PC-9 (cell line): Measurements from ENCODE around the gene COPG1. TPM values are rescaled to one million over a fixed set of nuclear protein-coding genes. Genes with fewer than 3 reads are reported as not detected.

Experiments used
- BruUV-seq: library from RNA; stranded (reverse); fragments of 400-500 nt; replicated peaks from 2 replicates; lab custom pipeline; 2021; lab: Mats Ljungman, UMichigan
- CTCF ChIA-PET: fragments of 300-600 bp; sonication (Branson Sonifier 250); formaldehyde crosslinking; loops from one replicate; lab custom pipeline; 2022; ENCODE audit warnings: antibody characterized with exemption; lab: Charles Lee
- POLR2A ChIA-PET: fragments of 300-600 bp; sonication (Branson Sonifier 250); formaldehyde crosslinking; loops from one replicate; lab custom pipeline; 2022; ENCODE audit warnings: antibody characterized with exemption; ENCODE audit not compliant: unreplicated experiment; lab: Charles Lee
- DNase-seq, 2 experiments: peaks; one replicate each; pipeline versions ENCODE4 v3.0.0 to v3.0.0-alpha.2; 2015 to 2022; ENCODE audit warnings: mixed read lengths in 1 of 2
- H2AFZ ChIP-seq: fragments of 200-600 bp; sonication (generic); 2 replicates; pipeline ENCODE4 v1.8.1; 2017; ENCODE audit warnings: antibody characterized with exemption
- H3F3A ChIP-seq: fragments of 200-600 bp; sonication (generic); 2 replicates; pipeline ENCODE4 v1.8.1; 2017; ENCODE audit warnings: antibody characterized with exemption, mild to moderate bottlenecking, low read depth; ENCODE audit not compliant: insufficient read depth
- H3K27ac ChIP-seq: fragments of 200-600 bp; sonication (generic); 2 replicates; pipeline ENCODE4 v1.6.1; 2016; ENCODE audit warnings: mixed run types
- H3K27me3 ChIP-seq: fragments of 200-600 bp; sonication (generic); 2 replicates; pipeline ENCODE4 v1.6.1; 2016; ENCODE audit warnings: low read depth, mixed run types; ENCODE audit not compliant: insufficient read depth
- H3K36me3 ChIP-seq: fragments of 200-600 bp; sonication (generic); 2 replicates; pipeline ENCODE4 v1.6.1; 2016; ENCODE audit warnings: low read depth, mixed run types
- H3K4me1 ChIP-seq: fragments of 200-600 bp; sonication (generic); replicated peaks from 2 replicates; pipeline ENCODE4 v1.6.1; 2016; ENCODE audit warnings: mixed run types; ENCODE audit not compliant: insufficient read depth
- H3K4me2 ChIP-seq: fragments of 200-600 bp; sonication (generic); 2 replicates; pipeline ENCODE4 v1.6.1; 2017; ENCODE audit warnings: mixed run types
- H3K4me3 ChIP-seq: fragments of 200-600 bp; sonication (generic); 2 replicates; pipeline ENCODE4 v1.6.1; 2016; ENCODE audit warnings: mixed run types
- H3K79me2 ChIP-seq: fragments of 200-600 bp; sonication (generic); 2 replicates; pipeline ENCODE4 v1.6.1; 2017; ENCODE audit warnings: low read depth, mixed run types
- H3K9me2 ChIP-seq: fragments of 200-600 bp; sonication (generic); 2 replicates; pipeline ENCODE4 v1.8.1; 2017; ENCODE audit warnings: mild to moderate bottlenecking; ENCODE audit not compliant: insufficient read depth
- H3K9me3 ChIP-seq: fragments of 200-600 bp; sonication (generic); 2 replicates; pipeline ENCODE4 v1.8.1; 2016; ENCODE audit warnings: low read depth; ENCODE audit not compliant: insufficient read depth
- H4K20me1 ChIP-seq: fragments of 200-600 bp; sonication (generic); 2 replicates; pipeline ENCODE4 v1.8.1; 2017; ENCODE audit not compliant: insufficient read depth
- EZH2 ChIP-seq: fragments of 200-600 bp; sonication (generic); IDR thresholded peaks from 2 replicates; pipeline ENCODE4 v1.8.0; 2017; ENCODE audit warnings: antibody characterized with exemption, low read depth
- intact Hi-C: fragments of 100-400 bp; cut with micrococcal nuclease; formaldehyde crosslinking; loops from one replicate; pipeline ENCODE4 v1.10.0; 2022; ENCODE audit not compliant: unreplicated experiment
- total RNA-seq: library from RNA; stranded (reverse); gene quantifications from 2 replicates; pipeline ENCODE4 v1.2.3, GENCODE V29; 2021
- TF ChIP-seq, protein P1 (sequence below): fragments of 200-600 bp; sonication (generic); conservative IDR thresholded peaks from 2 replicates; pipeline ENCODE4 v1.6.1; 2017; ENCODE audit warnings: mixed run types, antibody characterized with exemption, mild to moderate bottlenecking, moderate library complexity

Gene COPG1
- total RNA-seq, 1 experiment from 2014 or later: 212 TPM

GRCh38 chr3:129234441-129234840, 15.0 kb upstream of the COPG1 start:
- CTCF ChIA-PET: no interaction called here
- POLR2A ChIA-PET: no interaction called here

GRCh38 chr3:129235344-129235917, 14.0 kb upstream of the COPG1 start:
- no peak for TF ChIP-seq EZH2
- TF ChIP-seq, protein P1, sequence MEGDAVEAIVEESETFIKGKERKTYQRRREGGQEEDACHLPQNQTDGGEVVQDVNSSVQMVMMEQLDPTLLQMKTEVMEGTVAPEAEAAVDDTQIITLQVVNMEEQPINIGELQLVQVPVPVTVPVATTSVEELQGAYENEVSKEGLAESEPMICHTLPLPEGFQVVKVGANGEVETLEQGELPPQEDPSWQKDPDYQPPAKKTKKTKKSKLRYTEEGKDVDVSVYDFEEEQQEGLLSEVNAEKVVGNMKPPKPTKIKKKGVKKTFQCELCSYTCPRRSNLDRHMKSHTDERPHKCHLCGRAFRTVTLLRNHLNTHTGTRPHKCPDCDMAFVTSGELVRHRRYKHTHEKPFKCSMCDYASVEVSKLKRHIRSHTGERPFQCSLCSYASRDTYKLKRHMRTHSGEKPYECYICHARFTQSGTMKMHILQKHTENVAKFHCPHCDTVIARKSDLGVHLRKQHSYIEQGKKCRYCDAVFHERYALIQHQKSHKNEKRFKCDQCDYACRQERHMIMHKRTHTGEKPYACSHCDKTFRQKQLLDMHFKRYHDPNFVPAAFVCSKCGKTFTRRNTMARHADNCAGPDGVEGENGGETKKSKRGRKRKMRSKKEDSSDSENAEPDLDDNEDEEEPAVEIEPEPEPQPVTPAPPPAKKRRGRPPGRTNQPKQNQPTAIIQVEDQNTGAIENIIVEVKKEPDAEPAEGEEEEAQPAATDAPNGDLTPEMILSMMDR: no peak
- Histone ChIP-seq H3K79me2 (no peaks in the 10 kb centered on the region), H3K27ac (no peak overlapping the region), H3K27me3 (no peaks in the 10 kb centered on the region), H3K36me3 (no peaks in the 10 kb centered on the region), H4K20me1 (no peaks in the 10 kb centered on the region), H3K9me2 (no peaks in the 10 kb centered on the region), H3K4me2 (no peak overlapping the region), H2AFZ (no peak overlapping the region), H3K4me1 (peaks cover 41% of the 10 kb centered on the region), H3K4me3 (no peak overlapping the region), H3K9me3 (no peaks in the 10 kb centered on the region), H3F3A (peaks cover 22% of the 10 kb centered on the region)
- CTCF ChIA-PET: interaction anchor here (0.6 kb wide), 1 partner anchor 28 kb away, joined by 4 read pairs; no protein-coding TSS in a partner anchor
- no peak for DNase-seq
- intact Hi-C loops: no loop called here
- BruUV-seq: no TSS peak
- POLR2A ChIA-PET: interaction anchor here (0.7 kb wide), 1 partner anchor 11 kb away, joined by 5 read pairs; no protein-coding TSS in a partner anchor

More at GRCh38 chr3:129234441-129234840, 15.0 kb upstream of the COPG1 start:
- Histone ChIP-seq H2AFZ (no peak overlapping the region), H3K79me2 (no peaks in the 10 kb centered on the region), H3K4me1 (peaks cover 41% of the 10 kb centered on the region), H3F3A (peaks cover 31% of the 10 kb centered on the region), H3K9me2 (no peaks in the 10 kb centered on the region), H3K27me3 (no peaks in the 10 kb centered on the region), H3K4me3 (no peak overlapping the region), H3K4me2 (no peak overlapping the region), H3K9me3 (no peaks in the 10 kb centered on the region), H4K20me1 (no peaks in the 10 kb centered on the region), H3K36me3 (no peaks in the 10 kb centered on the region), H3K27ac (no peak overlapping the region)
- intact Hi-C loops: no loop called here
- TF ChIP-seq EZH2: no peak
- TF ChIP-seq, protein P1: no peak
- no TSS peak for BruUV-seq
- DNase-seq: no peak

DNA sequence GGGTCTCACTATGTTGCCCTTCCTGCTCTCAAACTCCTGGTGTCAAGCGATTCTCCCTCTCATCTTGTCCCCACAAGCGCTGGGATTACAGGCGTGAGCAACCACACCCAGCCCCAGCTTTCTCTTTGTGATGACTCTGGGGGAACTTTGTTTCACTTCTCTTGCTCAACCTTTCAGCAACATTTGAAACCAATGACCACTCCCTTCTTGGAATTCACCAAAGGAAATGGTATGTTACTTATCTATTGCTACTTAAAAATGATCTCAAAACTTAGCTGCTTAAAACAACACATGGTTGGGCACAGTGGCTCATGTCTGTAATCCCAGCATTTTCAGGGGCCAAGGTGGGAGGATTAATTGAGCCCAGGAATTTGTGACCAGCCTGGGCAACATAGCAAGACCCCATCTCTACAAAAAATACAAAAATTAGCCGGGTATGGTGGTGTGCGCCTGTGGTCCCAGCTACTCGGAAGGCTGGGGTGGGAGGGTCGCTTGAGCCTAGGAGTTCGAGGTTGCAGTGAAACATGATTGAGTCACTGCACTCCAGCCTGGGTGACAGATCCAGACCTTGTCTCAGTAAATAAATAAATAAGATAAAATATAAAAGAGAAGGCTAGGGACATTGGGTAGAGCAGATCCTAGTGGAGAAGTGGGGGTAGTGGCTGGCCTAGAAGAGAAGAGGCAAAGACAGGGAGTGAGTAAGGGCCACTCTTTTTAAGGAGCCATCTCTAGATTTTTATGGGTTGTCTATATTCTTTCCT, 10.3 kb upstream of the COPG1 start:
- POLR2A ChIA-PET: interaction anchor here (0.6 to 1.3 kb wide), 7 partner anchors 8 to 399 kb away, joined by 3 to 8 read pairs (median 3); partner anchors contain the start of gene COPG1
- Histone ChIP-seq H4K20me1 (no peaks in the 10 kb centered on the region), H3K4me2 (peak overlapping the region; percentile 54), H2AFZ (no peak overlapping the region), H3F3A (peaks cover 15% of the 10 kb centered on the region), H3K79me2 (no peaks in the 10 kb centered on the region), H3K9me3 (no peaks in the 10 kb centered on the region), H3K4me3 (no peak overlapping the region), H3K9me2 (no peaks in the 10 kb centered on the region), H3K36me3 (no peaks in the 10 kb centered on the region), H3K27me3 (no peaks in the 10 kb centered on the region), H3K4me1 (peaks cover 27% of the 10 kb centered on the region), H3K27ac (peak overlapping the region; percentile 63)
- DNase-seq: peak; percentile 47 to 79
- TF ChIP-seq EZH2: no peak
- BruUV-seq: no TSS peak
- CTCF ChIA-PET: interaction anchor here (0.6 kb wide), 2 partner anchors 185 to 245 kb away, joined by 3 read pairs; partner anchors contain the start of gene CFAP92
- intact Hi-C loops: no loop called here
